Measurements from ENCODE around the gene TSPAN12.
"Not testable (repeated sequence)": the region's sequence is repeated elsewhere in the genome, so short reads cannot be mapped to it uniquely, and the experiment has no call there.

The TSPAN12 gene

GRCh38 chr7:120857588-120858573 lies at the start of gene TSPAN12:
Gene TSPAN12 (minus strand): TSS chr7:120858144. CDS start chr7:120856763, 1,381 bp downstream.
- intact Hi-C loops (cut with DNase I), result loop anchor here (5.0 kb wide), 1 partner anchor 89 kb away; no protein-coding TSS in a partner anchor
- DNase-seq, result peak in 41 of 42 donors; percentile 41 to 82 (median 65)

- intact Hi-C loops (cut with DNase I), result no loop called here
- no peak for DNase-seq
Observed at GRCh38 chr7:120898715-120899499, 41.0 kb upstream of the TSPAN12 start.

GRCh38 chr7:120895253-120895652 lies 37.3 kb upstream of the TSPAN12 start:
- DNase-seq; intact Hi-C loops (cut with DNase I): not testable (repeated sequence)

- DNase-seq; intact Hi-C loops (cut with DNase I): not testable (repeated sequence)
Observed at GRCh38 chr7:120885602-120886001, 27.7 kb upstream of the TSPAN12 start.

- intact Hi-C loops (cut with DNase I), result no loop called here
- no peak for DNase-seq
Observed at GRCh38 chr7:120877701-120878100, 19.8 kb upstream of the TSPAN12 start.

- intact Hi-C loops (cut with DNase I), result no loop called here
- no peak for DNase-seq
Observed at GRCh38 chr7:120876922-120877321, 19.0 kb upstream of the TSPAN12 start.

GRCh38 chr7:120874722-120875121 lies 16.8 kb upstream of the TSPAN12 start:
- intact Hi-C loops (cut with DNase I), result no loop called here
- DNase-seq, result no peak

- no peak for DNase-seq
- intact Hi-C loops (cut with DNase I), result no loop called here
Observed at GRCh38 chr7:120874016-120874415, 16.1 kb upstream of the TSPAN12 start.

- DNase-seq, result no peak
- intact Hi-C loops (cut with DNase I), result no loop called here
Observed at GRCh38 chr7:120873401-120873800, 15.5 kb upstream of the TSPAN12 start.

GRCh38 chr7:120869700-120870099 lies 11.8 kb upstream of the TSPAN12 start:
- no peak for DNase-seq
- intact Hi-C loops (cut with DNase I), result no loop called here

- intact Hi-C loops (cut with DNase I), result no loop called here
- no peak for DNase-seq
Observed at GRCh38 chr7:120867932-120868331, 10.0 kb upstream of the TSPAN12 start.

- no peak for DNase-seq
- intact Hi-C loops (cut with DNase I), result no loop called here
Observed at GRCh38 chr7:120865191-120865981, 7.4 kb upstream of the TSPAN12 start.

GRCh38 chr7:120864141-120864900 lies 6.4 kb upstream of the TSPAN12 start:
- intact Hi-C loops (cut with DNase I), result no loop called here
- no peak for DNase-seq

GRCh38 chr7:120862987-120863590 lies 5.1 kb upstream of the TSPAN12 start:
- no peak for DNase-seq
- intact Hi-C loops (cut with DNase I), result no loop called here

- DNase-seq, result no peak
- intact Hi-C loops (cut with DNase I), result no loop called here
Observed at GRCh38 chr7:120860156-120860555, 2.2 kb upstream of the TSPAN12 start.

- intact Hi-C loops (cut with DNase I), result loop anchor here (5.0 kb wide), 1 partner anchor 88 kb away; no protein-coding TSS in a partner anchor
- no peak for DNase-seq
Observed at GRCh38 chr7:120859459-120859858, 1.5 kb upstream of the TSPAN12 start.

GRCh38 chr7:120856621-120857352 lies 1.2 kb downstream of the TSPAN12 start:
- DNase-seq, result peak in 38 of 42 donors; percentile 4 to 50 (median 18)
- intact Hi-C loops (cut with DNase I), result loop anchor here (5.0 kb wide), 1 partner anchor 91 kb away; no protein-coding TSS in a partner anchor

All from head of caudate nucleus (tissue), 42 donors.